Fibroblast of skin of back (primary cell): ENCODE measurements around the gene ANXA10.
"Not testable (repeated sequence)": the region's sequence is repeated elsewhere in the genome, so short reads cannot be mapped to it uniquely, and the experiment has no call there.

ENCODE experiments used
- DNase-seq: peaks from one replicate; pipeline ENCODE4 v3.0.0-alpha.2; 2013

The ANXA10 gene

GRCh38 chr4:168163106-168163505, 70.8 kb downstream of the ANXA10 start:
- no peak for DNase-seq

DNA sequence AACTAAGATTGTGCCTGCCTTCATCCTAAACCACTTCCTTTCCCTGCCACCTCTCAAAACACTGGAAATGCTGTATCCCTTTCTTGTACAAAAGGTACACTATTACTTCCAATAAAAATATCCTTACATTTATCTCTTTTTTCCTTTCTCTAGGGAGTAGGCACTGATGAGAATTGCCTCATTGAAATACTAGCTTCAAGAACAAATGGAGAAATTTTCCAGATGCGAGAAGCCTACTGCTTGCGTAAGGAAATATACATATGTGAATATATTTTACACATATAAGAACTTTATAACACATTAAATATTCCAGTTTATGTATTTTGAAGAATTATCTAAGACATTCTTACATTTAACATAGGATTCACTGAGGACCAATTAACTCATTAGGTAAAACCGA, 71.7 kb downstream of the ANXA10 start:
- DNase-seq: no peak

DNA sequence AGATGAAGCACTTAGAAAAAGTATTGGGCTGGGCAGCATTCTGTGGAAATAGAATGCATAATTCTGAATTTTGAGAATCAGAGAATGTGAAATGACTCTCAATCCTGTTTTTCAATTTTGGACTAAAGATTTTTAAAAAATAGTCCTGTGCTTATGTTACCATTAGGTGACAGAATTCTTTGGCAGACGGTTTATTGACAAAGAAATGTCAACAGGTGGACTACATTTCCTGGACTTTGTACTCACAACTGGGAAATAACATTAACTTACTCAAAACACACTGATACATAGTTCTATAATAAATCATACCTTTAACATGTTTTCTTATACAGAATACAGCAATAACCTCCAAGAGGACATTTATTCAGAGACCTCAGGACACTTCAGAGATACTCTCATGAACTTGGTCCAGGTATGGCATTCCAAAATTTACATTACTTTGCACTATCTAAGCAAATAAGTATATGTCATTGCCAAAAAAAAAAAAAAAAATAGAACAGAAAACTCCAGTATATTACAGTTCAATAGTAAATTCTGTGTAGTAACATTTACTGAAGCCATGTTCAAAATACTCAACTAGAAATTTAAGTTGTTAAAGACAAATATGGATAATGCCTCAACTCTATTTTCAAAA, 72.7 kb downstream of the ANXA10 start:
- no peak for DNase-seq

DNA sequence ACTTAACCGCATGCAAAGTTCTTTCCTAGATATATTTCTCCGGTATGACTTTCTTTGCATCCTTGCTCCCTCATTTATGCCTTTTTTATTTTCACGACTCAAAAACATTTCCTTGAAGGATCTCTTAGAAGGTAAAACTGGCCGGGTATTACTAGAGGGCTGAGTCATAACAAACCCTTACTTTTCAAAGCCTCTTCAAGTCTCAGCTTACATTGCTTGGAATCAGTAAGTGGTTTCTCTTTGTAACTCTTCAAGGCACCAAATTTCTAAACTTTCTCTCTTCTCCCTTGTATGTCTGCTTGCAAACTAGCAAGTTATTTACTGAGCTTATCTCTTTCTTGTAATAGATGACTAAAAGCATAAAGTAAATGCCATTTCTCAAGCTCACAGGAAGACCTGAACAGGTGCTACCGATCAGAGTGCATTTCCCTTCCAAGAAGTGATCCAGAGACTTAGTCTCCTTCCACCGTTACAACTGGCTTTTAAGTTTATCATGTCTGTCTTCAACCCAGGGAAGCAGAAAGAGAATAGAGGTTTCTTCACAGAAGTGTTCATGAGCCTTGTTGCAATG, 75.5 kb downstream of the ANXA10 start:
- no peak for DNase-seq

- DNase-seq: no peak
These were observed 82.0 kb downstream of the ANXA10 start for GRCh38 chr4:168174308-168174707.

- no peak for DNase-seq
These were observed 85.3 kb downstream of the ANXA10 start for GRCh38 chr4:168177546-168178149.

GRCh38 chr4:168183717-168184571, 91.6 kb downstream of the ANXA10 start:
- peak; percentile 59 for DNase-seq

GRCh38 chr4:168188754-168189153, 96.4 kb downstream of the ANXA10 start:
- no peak for DNase-seq

GRCh38 chr4:168197926-168198325, 105.6 kb downstream of the ANXA10 start:
- DNase-seq: peak; percentile 51

DNA sequence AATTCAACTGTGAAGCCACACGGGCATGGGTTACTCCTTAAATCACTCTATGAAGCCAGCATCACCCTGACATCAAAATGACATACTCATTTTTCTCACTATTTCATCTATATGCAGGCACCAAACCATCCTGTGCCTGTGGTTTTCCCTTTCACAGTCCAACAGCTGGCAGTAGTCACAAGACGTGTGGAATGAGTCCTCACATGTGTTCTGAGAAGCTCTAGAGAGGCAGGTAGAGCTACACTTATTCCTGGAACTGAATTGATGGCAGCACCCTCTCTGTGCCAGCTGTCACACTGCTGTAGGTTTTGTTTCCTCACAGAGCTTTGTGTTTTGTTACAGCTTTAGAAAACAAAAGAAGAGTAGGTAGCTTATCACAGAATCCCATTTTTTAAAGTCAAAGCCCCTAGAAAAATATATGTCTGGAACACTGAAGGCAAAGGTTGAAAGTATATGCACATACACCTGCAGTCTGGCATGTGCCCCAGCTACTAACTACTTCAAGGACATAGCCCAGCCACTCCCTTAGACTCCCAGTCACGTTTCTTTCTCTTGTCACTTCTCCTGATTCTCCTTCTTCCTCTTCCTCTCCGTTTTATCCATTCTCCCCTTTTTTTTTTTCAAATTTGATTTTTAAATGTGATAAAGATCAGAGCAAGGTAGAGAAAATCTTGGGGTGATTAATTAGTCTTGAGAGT, 107.1 kb downstream of the ANXA10 start:
- no peak for DNase-seq

DNA sequence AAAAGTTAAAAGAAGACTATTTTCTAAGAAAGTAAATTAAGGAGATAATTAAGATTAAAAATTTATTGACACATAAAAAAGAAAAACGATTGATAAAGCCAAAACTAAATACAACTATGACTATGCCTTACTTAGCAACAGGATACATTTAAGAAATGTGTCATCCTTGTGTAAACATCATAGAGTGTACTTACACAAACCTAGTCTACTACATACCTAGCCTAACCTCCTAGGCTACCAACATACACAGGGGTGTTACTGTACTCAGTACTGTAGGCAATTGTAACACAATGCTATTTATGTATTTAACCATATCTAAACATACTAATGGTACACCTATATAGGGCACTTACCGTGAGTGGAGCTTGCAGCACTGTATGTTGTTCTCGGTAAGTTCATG, 108.3 kb downstream of the ANXA10 start:
- peak; percentile 25 for DNase-seq

GRCh38 chr4:168203233-168203911, 111.0 kb downstream of the ANXA10 start:
- DNase-seq: no peak

DNA sequence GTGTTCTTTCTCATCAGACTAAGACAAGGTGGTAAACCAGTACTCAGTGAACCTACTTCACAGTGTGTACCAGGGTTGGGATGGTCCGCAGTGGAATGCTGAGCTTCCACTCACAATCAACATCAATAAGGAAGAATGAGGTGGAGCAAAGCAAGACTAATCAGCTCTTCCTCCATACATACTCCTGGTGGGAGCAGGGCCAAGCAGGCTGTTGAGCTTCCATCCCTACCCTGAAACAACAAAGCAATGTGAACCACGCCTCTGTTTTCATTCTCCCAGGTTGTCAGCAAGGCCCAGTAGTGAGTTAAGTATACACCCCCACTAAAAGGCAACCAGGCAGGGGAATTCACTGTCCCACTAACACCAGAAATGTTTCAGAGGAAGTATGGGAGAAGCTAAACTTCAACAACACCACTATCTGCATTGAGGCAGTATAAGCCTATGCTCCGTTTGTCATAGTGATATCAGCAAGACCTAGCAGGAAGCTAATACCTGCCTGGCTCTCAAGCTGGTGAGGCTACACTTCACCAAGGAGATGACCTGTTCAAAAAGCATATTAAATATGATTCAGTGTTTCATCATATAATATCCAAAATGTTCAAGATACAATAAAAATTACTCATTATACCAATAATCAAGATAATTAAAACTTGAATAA, 116.7 kb downstream of the ANXA10 start:
- DNase-seq: no peak

DNA sequence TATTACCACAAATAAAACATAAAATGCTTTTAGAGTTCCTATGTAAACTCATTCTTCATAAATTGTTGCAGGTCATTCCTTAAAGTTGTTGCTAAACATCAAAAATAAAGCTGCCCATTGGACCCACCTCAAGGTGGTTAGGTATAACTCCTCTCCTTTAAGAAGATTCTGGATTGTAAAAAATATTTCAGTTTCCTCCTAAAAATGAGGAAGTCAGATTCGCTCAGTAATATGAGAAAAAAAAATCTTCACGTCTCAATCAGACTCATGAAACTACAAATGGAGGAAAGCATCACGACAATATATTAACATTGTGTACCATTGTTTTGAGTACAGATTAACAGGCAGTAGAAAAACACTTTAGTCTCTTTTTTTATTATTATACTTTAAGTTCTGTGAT, 120.3 kb downstream of the ANXA10 start:
- DNase-seq: no peak

- DNase-seq: not testable (repeated sequence)
These were observed 121.2 kb downstream of the ANXA10 start for GRCh38 chr4:168213511-168213910.

DNA sequence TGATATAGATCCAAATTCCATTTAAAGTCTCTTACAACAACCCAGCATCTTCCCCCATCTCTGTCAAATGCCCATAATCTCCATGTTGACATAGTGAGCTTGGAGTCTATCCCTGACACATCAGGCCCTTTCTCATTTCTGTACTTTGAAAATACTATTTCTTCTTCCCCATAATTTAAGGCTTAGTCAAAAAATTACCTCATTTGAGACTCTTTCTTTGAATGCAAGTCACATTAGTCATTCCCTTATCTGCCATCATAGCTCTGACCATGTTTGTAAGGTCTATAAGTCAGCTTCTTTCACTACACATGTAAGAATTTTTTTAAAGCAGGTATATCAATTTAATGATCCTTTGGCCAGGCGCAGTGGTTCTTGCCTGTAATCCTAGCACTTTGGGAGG, 126.3 kb downstream of the ANXA10 start:
- DNase-seq: peak; percentile 88

DNA sequence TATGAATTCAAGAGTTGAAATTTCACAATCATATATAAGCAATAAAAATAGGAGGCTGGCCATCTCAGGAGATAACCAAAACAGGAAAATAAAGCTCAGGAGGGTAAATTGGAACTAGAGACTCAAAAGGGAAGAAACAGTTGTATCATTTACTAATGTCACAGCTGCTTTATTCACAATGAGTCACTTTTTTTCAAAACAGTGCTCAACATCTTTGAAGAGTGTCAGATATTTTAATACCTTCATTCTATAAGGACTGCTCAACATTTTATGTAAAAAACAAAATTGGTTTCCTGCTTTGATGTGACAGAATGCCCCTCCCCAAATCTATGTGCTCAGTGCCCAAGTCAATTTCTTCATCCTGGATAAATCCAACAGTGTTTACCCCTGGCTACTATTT, 128.6 kb downstream of the ANXA10 start:
- peak; percentile 23 for DNase-seq

GRCh38 chr4:168221301-168221700, 129.0 kb downstream of the ANXA10 start:
- DNase-seq: peak; percentile 80
